Measurements from ENCODE around the gene SIPA1. TPM values are rescaled to one million over a fixed set of nuclear protein-coding genes. Genes with fewer than 3 reads are reported as not detected.
"Not testable (repeated sequence)": the region's sequence is repeated elsewhere in the genome, so short reads cannot be mapped to it uniquely, and the experiment has no call there.

SIPA1 gene
- total and polyA plus RNA-seq, 2 of the 13 experiments (the other 11 are each of a cell fraction or from before 2014, with no cell fraction given), result 5.8 to 7.7 TPM

DNA sequence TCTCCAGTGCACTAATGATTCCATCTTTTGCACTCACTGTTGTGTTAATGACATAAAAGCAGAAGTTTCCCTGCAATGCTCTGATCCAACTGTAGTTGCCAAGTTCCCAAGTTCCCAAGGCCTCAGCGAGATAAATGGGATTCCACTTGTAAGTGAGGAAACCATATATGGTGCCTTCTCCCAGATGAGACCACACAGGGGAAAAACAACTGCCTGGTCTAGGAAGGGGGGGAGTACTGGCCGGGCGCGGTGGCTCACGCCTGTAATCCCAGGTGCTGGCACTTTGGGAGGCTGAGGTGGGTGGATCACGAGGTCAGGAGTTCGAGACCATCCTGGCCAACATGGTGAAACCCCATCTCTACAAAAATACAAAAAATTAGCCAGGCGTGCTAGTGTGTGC is 48.1 kb downstream of the SIPA1 start (continued):
- TF ChIP-seq, protein P1, sequence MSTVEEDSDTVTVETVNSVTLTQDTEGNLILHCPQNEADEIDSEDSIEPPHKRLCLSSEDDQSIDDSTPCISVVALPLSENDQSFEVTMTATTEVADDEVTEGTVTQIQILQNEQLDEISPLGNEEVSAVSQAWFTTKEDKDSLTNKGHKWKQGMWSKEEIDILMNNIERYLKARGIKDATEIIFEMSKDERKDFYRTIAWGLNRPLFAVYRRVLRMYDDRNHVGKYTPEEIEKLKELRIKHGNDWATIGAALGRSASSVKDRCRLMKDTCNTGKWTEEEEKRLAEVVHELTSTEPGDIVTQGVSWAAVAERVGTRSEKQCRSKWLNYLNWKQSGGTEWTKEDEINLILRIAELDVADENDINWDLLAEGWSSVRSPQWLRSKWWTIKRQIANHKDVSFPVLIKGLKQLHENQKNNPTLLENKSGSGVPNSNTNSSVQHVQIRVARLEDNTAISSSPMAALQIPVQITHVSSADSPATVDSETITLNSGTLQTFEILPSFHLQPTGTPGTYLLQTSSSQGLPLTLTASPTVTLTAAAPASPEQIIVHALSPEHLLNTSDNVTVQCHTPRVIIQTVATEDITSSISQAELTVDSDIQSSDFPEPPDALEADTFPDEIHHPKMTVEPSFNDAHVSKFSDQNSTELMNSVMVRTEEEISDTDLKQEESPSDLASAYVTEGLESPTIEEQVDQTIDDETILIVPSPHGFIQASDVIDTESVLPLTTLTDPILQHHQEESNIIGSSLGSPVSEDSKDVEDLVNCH (CRISPR knock-in tag; IDR thresholded peaks at IDR 0.05), result no peak
- no peak for TF ChIP-seq TMF1 (CRISPR knock-in tag; IDR thresholded peaks at IDR 0.05; ENCODE audit: low read depth)
- no peak for TF ChIP-seq DNMT3B (CRISPR knock-in tag; conservative IDR thresholded peaks at IDR 0.05)
- TF ChIP-seq ZNF160 (CRISPR knock-in tag; IDR thresholded peaks at IDR 0.05), result no peak
- TF ChIP-seq REXO4 (CRISPR knock-in tag; IDR thresholded peaks at IDR 0.05; ENCODE audit: borderline replicate concordance), result no peak

GRCh38 chr11:65691847-65692246 is 53.9 kb downstream of the SIPA1 start:
- H4K20me1 ChIP-seq (ENCODE audit: insufficient read depth, low read length); BruUV-seq (replicated peaks); H2AFZ ChIP-seq (ENCODE audit: low read length); H3K79me2 ChIP-seq (ENCODE audit: insufficient read depth, low read length); intact Hi-C loops (cut with micrococcal nuclease; ENCODE audit: unreplicated experiment); H3K9ac ChIP-seq (ENCODE audit: insufficient read depth, low read depth, low read length); ATAC-seq; POLR2A ChIA-PET; H3K27ac ChIP-seq (ENCODE audit: extremely low read length, insufficient read depth, low read length); H3K4me2 ChIP-seq (ENCODE audit: low read depth, low read length); H3K9me3 ChIP-seq (ENCODE audit: low read length); CTCF ChIA-PET (ENCODE audit: low intra/inter-chr PET ratio, low total read pairs); H3K27me3 ChIP-seq (ENCODE audit: control insufficient read depth in 1 of 2, insufficient read depth in 2 of 2, low read length in 2 of 2); H3K36me3 ChIP-seq (replicated peaks in 1 of 2; ENCODE audit: control insufficient read depth in 1 of 2, insufficient read depth in 2 of 2, low read length in 2 of 2); DNase-seq (ENCODE audit: low spot score); H3K4me3 ChIP-seq (replicated peaks in 1 of 3; ENCODE audit: insufficient read depth in 1 of 3, low read depth in 2 of 3, low read length in 3 of 3); in situ Hi-C loops (cut with HindIII; ENCODE audit: extremely low pct_ligation_motif_present, low pct_unique_long_range_greater_than_20kb); FAIRE-seq: not testable (repeated sequence)
- WGBS (ENCODE audit: low lambda C conversion rate), result 39% methylated on average over 8 of the region's 8 CpGs
- peaks cover 15% of the 10 kb centered on the region for H3K4me1 ChIP-seq (ENCODE audit: insufficient read depth, low read length)
